Stimulated activated CD8-positive, alpha-beta memory T cell treated with anti-CD3 and anti-CD28 coated beads, Interleukin-4, amount 100 ng/mL, for 48 hours (primary cell): ENCODE results near the gene TPM2.

ENCODE experiments used
- DNase-seq: peaks from one replicate; pipeline ENCODE4 v3.0.0-alpha.2; 2020

TPM2 gene

GRCh38 chr9:35691757-35692301 is 2.1 kb upstream of the TPM2 start:
- DNase-seq = no peak

GRCh38 chr9:35691334-35691650 is 1.6 kb upstream of the TPM2 start:
- no peak for DNase-seq

GRCh38 chr9:35690614-35691333 is 1.0 kb upstream of the TPM2 start:
- peak; percentile 54 for DNase-seq

- DNase-seq = no peak
Observed at GRCh38 chr9:35690294-35690613, 529 bp upstream of the TPM2 start.

GRCh38 chr9:35688558-35689541 is 875 bp downstream of the TPM2 start:
- no peak for DNase-seq

- DNase-seq = no peak
Observed at GRCh38 chr9:35687972-35688557, 1.7 kb downstream of the TPM2 start.

- DNase-seq = no peak
Observed at GRCh38 chr9:35687306-35687705, 2.4 kb downstream of the TPM2 start.

- no peak for DNase-seq
Observed at GRCh38 chr9:35686222-35687203, 3.2 kb downstream of the TPM2 start.

GRCh38 chr9:35685506-35685905 is 4.2 kb downstream of the TPM2 start:
- no peak for DNase-seq

- no peak for DNase-seq
Observed at GRCh38 chr9:35684921-35685320, 4.8 kb downstream of the TPM2 start.

- DNase-seq = no peak
Observed at GRCh38 chr9:35683323-35683722, 6.4 kb downstream of the TPM2 start.

- no peak for DNase-seq
Observed at GRCh38 chr9:35682520-35683315, 7.0 kb downstream of the TPM2 start.

- no peak for DNase-seq
Observed at GRCh38 chr9:35682051-35682450, 7.7 kb downstream of the TPM2 start.

GRCh38 chr9:35681341-35682002 is 8.3 kb downstream of the TPM2 start:
- no peak for DNase-seq

- no peak for DNase-seq
Observed at GRCh38 chr9:35680331-35681105, 9.2 kb downstream of the TPM2 start.

GRCh38 chr9:35679766-35680330 is 9.9 kb downstream of the TPM2 start:
- no peak for DNase-seq

GRCh38 chr9:35679091-35679490 is 10.6 kb downstream of the TPM2 start:
- DNase-seq = no peak

GRCh38 chr9:35675732-35676392 is 13.9 kb downstream of the TPM2 start:
- DNase-seq = peak; percentile 62

GRCh38 chr9:35675204-35675603 is 14.5 kb downstream of the TPM2 start:
- DNase-seq = no peak
